ENCODE results near the gene FHOD3.

FHOD3 gene

DNA sequence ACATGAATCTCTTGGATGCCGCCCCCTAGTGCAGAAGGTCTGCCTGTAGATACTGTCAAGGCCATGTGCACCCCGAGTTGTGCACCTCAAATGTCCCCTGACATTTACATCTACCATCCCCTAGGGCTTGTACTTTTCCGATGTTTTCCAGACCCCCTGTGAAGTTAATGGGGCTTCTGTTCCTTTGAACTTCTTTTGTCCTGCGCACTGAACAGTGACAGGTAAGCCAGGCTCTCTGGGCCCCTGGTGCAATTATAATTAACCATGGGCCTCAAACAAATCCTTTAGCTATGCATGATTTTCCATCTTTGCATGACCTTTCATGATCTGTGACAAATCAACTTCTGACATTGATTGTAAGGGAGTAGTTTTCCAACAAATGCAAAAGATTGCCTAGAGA lies 158.4 kb downstream of the FHOD3 start:
- TF ChIP-seq, protein P1, sequence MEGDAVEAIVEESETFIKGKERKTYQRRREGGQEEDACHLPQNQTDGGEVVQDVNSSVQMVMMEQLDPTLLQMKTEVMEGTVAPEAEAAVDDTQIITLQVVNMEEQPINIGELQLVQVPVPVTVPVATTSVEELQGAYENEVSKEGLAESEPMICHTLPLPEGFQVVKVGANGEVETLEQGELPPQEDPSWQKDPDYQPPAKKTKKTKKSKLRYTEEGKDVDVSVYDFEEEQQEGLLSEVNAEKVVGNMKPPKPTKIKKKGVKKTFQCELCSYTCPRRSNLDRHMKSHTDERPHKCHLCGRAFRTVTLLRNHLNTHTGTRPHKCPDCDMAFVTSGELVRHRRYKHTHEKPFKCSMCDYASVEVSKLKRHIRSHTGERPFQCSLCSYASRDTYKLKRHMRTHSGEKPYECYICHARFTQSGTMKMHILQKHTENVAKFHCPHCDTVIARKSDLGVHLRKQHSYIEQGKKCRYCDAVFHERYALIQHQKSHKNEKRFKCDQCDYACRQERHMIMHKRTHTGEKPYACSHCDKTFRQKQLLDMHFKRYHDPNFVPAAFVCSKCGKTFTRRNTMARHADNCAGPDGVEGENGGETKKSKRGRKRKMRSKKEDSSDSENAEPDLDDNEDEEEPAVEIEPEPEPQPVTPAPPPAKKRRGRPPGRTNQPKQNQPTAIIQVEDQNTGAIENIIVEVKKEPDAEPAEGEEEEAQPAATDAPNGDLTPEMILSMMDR (IDR thresholded peaks at IDR 0.05; ENCODE audit: low read depth, low read length, missing control alignments), result no peak
- DNase-seq (ENCODE audit: extremely low read depth, low read depth), result no peak

DNA sequence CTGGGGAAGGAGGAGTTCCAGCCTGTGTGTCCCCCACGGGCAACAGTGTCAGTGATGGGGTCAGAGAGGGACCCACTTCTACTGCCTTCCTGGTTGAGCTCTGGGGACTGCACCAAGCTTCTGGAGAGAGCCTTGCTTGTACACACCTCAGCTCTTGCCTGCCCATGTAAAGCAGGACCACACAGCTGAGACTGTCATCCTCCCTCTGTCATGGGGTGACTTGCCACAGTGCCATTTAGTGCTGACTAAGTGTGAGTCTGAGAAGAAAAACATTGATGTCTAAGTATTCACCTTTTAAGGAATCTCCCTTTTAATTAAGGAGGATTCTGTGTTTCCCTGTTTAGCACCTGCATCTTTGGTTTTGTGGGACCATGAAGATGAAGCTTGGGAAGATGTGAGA lies 159.1 kb downstream of the FHOD3 start:
- TF ChIP-seq, protein P1 (IDR thresholded peaks at IDR 0.05; ENCODE audit: low read depth, low read length, missing control alignments), result no peak
- no peak for DNase-seq (ENCODE audit: extremely low read depth, low read depth)
- H3K4me3 ChIP-seq (replicated peaks; ENCODE audit: low read depth, low read length), result no peak overlapping the region

More for the DNA sequence above, 158.4 kb downstream of the FHOD3 start:
- no peak overlapping the region for H3K4me3 ChIP-seq (replicated peaks; ENCODE audit: low read depth, low read length)

DNA sequence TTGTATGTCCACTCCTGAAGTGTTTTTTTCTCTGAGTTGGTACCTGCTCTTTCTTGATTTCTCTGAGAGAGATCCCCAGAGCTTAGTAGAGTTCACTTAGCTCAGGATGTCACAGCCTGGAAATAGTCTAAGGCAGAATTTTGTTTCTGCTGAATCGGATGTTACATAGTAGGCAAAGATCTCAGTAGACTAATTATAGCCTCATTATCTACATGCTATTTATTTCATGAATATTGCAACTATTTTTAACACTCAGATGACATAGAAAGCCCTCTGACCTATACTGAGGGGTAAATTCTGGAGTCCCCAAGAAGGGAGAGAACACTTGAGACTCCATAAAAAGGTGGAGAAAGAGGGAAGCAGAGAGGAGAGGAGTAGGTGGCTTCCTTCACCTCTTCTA lies 160.2 kb downstream of the FHOD3 start:
- TF ChIP-seq, protein P1 (IDR thresholded peaks at IDR 0.05; ENCODE audit: low read depth, low read length, missing control alignments), result no peak
- no peak for DNase-seq (ENCODE audit: extremely low read depth, low read depth)
- no peak overlapping the region for H3K4me3 ChIP-seq (replicated peaks; ENCODE audit: low read depth, low read length)

DNA sequence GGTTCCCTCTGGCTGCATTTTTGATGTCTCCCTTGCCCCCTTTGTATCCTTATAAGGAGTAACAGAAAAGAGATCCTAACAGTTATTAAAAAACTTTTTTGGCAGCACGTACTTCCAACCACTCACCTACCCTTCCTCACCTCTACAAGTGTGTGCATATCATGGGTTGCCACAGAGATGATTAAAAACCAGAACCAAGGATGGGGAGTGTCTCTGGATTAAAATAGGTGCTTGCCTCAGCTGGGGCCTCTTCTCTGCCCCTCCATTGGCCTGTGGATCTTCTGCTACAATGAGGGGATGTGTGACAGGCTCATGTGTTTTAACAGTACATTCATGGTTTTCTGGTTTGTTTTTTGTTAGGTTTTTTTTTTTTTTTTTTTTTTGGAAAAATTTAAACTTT lies 160.8 kb downstream of the FHOD3 start:
- H3K4me3 ChIP-seq (replicated peaks; ENCODE audit: low read depth, low read length), result no peak overlapping the region
- no peak for DNase-seq (ENCODE audit: extremely low read depth, low read depth)
- TF ChIP-seq, protein P1 (IDR thresholded peaks at IDR 0.05; ENCODE audit: low read depth, low read length, missing control alignments), result no peak

DNA sequence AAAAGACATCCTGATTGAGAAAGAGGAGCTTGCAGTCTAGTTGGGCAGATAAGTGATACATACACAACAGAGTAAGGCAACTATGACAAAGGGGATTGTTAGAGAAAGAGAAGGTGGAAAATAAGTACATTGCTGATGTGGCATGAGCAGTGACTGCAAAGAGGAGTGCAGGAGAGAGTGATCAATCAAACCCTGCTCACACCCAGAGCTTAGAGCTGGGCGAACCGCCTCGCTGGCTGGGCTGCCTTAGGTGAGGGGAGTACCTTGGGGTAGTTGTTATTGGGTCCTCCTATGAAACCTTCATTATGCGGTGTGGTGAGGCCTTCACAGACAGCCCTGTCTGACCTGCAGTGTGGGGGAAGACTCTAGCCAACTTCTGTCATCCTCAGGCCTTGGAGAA lies 161.7 kb downstream of the FHOD3 start:
- no peak for DNase-seq (ENCODE audit: extremely low read depth, low read depth)
- H3K4me3 ChIP-seq (replicated peaks; ENCODE audit: low read depth, low read length), result no peak overlapping the region
- TF ChIP-seq, protein P1 (IDR thresholded peaks at IDR 0.05; ENCODE audit: low read depth, low read length, missing control alignments), result no peak

DNA sequence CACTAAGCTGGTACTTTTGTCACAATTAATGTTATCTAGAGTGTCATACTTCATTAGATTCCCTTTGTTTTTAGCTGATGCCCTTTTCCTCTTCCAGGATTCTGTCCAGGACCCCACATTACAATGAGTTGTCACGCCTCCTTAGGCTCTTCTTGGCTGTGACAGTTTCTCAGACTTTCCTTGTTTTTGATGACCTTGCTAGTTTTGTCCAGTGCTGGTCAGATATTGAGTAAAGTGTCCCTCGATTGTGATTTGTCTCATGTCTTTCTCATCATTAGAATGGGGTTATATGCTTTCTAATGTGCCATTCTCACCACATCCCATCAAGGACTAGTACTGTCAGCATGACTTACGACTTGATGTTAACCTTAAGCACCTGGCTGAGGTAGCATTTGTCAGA lies 162.3 kb downstream of the FHOD3 start:
- DNase-seq (ENCODE audit: extremely low read depth, low read depth), result no peak
- TF ChIP-seq, protein P1 (IDR thresholded peaks at IDR 0.05; ENCODE audit: low read depth, low read length, missing control alignments), result no peak
- H3K4me3 ChIP-seq (replicated peaks; ENCODE audit: low read depth, low read length), result no peak overlapping the region

DNA sequence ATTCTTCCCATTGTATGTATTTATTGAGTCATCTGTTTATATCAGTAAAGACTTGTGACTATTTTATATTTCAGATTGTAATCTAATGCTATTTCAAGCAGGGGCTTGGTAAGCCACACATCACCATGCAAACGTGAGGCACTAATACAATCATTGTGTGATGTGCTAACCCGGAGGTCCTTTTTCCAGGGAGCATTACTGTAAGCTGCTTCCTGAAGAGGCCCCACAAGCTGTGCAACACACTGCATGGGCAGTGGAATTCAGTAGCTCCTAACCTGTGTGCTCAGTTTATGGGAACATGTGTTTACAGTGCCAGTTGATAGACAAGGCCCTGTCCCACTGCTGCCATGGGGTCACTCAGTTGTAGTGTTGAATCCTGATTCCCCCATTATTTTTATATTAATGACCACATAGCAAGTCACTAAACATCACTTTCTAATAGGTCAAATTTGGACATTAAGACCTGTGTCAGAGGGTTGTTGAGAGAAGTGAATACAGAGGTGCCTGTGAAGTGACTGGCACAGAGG lies 162.9 kb downstream of the FHOD3 start:
- H3K4me3 ChIP-seq (replicated peaks; ENCODE audit: low read depth, low read length), result no peak overlapping the region
- DNase-seq (ENCODE audit: extremely low read depth, low read depth), result no peak
- TF ChIP-seq, protein P1 (IDR thresholded peaks at IDR 0.05; ENCODE audit: low read depth, low read length, missing control alignments), result no peak

Measured in HFF-Myc (cell line).